ENCODE results near the gene DNAJC10.

The DNAJC10 gene

DNA sequence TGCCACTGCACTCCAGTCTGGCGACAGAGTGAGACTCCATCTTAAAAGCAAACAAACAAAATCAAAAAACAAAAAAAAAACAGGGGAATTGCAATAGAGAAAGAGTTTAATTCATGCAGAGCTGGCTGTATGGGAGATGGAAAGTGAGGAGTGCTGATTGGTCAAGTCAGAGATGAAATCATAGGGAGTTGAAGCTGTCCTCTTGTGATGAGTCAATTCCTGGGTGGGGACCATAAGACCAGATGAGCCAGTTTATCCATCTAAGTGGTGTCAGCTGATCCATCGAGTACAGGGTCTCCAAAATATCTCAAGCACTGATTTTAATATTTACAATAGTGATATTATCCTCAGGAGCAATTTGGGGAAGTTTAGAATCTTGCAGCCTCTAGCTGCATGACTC is 105.1 kb downstream of the DNAJC10 start:
- no peaks in the 10 kb centered on the region for H3K9me3 ChIP-seq (replicated peaks; ENCODE audit: insufficient read depth, low read length)

GRCh38 chr2:182822733-182823132 is 106.7 kb downstream of the DNAJC10 start:
- Histone ChIP-seq H3K9me3 (replicated peaks; ENCODE audit: insufficient read depth, low read length) (no peaks in the 10 kb centered on the region), H3K9ac (ENCODE audit: low read length) (no peak overlapping the region), H3K4me1 (ENCODE audit: low read length) (no peaks in the 10 kb centered on the region), H4K20me1 (ENCODE audit: insufficient read depth, low read length) (no peaks in the 10 kb centered on the region), H3K27ac (ENCODE audit: low read length) (no peak overlapping the region), H2AFZ (ENCODE audit: low read length) (no peak overlapping the region), H3K36me3 (replicated peaks; ENCODE audit: insufficient read depth, low read length) (no peaks in the 10 kb centered on the region), H3K27me3 (replicated peaks; ENCODE audit: insufficient read depth, low read length) (no peaks in the 10 kb centered on the region), H3K4me3 (ENCODE audit: low read length) (no peak overlapping the region), H3K9me2 (replicated peaks; ENCODE audit: insufficient read depth, low read length) (no peaks in the 10 kb centered on the region), H3K4me2 (ENCODE audit: low read depth, low read length) (no peak overlapping the region), H3K79me2 (ENCODE audit: low read length) (no peaks in the 10 kb centered on the region), H3F3A (ENCODE audit: insufficient read depth, low read length) (no peaks in the 10 kb centered on the region)
- no peak for TF ChIP-seq EZH2phosphoT487 (IDR thresholded peaks at IDR 0.05; ENCODE audit: low read length)
- TF ChIP-seq EZH2 (optimal IDR thresholded peaks at IDR 0.05; ENCODE audit: low read depth, low read length) = no peak
- TF ChIP-seq, protein P1, sequence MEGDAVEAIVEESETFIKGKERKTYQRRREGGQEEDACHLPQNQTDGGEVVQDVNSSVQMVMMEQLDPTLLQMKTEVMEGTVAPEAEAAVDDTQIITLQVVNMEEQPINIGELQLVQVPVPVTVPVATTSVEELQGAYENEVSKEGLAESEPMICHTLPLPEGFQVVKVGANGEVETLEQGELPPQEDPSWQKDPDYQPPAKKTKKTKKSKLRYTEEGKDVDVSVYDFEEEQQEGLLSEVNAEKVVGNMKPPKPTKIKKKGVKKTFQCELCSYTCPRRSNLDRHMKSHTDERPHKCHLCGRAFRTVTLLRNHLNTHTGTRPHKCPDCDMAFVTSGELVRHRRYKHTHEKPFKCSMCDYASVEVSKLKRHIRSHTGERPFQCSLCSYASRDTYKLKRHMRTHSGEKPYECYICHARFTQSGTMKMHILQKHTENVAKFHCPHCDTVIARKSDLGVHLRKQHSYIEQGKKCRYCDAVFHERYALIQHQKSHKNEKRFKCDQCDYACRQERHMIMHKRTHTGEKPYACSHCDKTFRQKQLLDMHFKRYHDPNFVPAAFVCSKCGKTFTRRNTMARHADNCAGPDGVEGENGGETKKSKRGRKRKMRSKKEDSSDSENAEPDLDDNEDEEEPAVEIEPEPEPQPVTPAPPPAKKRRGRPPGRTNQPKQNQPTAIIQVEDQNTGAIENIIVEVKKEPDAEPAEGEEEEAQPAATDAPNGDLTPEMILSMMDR (IDR thresholded peaks at IDR 0.05; ENCODE audit: low read length) = no peak
- no peak for DNase-seq

More for the DNA sequence above, 105.1 kb downstream of the DNAJC10 start:
- no peaks in the 10 kb centered on the region for H4K20me1 ChIP-seq (ENCODE audit: insufficient read depth, low read length)
- H3K27me3 ChIP-seq (replicated peaks; ENCODE audit: insufficient read depth, low read length) = no peaks in the 10 kb centered on the region
- H2AFZ ChIP-seq (ENCODE audit: low read length) = no peak overlapping the region
- H3K4me1 ChIP-seq (ENCODE audit: low read length) = no peaks in the 10 kb centered on the region
- DNase-seq = no peak
- no peak overlapping the region for H3K27ac ChIP-seq (ENCODE audit: low read length)
- no peak overlapping the region for H3K4me2 ChIP-seq (ENCODE audit: low read depth, low read length)
- H3F3A ChIP-seq (ENCODE audit: insufficient read depth, low read length) = no peaks in the 10 kb centered on the region
- H3K79me2 ChIP-seq (ENCODE audit: low read length) = no peaks in the 10 kb centered on the region
- H3K9ac ChIP-seq (ENCODE audit: low read length) = no peak overlapping the region
- no peaks in the 10 kb centered on the region for H3K36me3 ChIP-seq (replicated peaks; ENCODE audit: insufficient read depth, low read length)
- H3K4me3 ChIP-seq (ENCODE audit: low read length) = no peak overlapping the region
- TF ChIP-seq EZH2 (optimal IDR thresholded peaks at IDR 0.05; ENCODE audit: low read depth, low read length) (no peak), EZH2phosphoT487 (IDR thresholded peaks at IDR 0.05; ENCODE audit: low read length) (no peak)
- TF ChIP-seq, protein P1 (IDR thresholded peaks at IDR 0.05; ENCODE audit: low read length) = no peak
- no peaks in the 10 kb centered on the region for H3K9me2 ChIP-seq (replicated peaks; ENCODE audit: insufficient read depth, low read length)

GRCh38 chr2:182824056-182824766 is 108.2 kb downstream of the DNAJC10 start:
- no peak overlapping the region for H2AFZ ChIP-seq (ENCODE audit: low read length)
- H3K4me2 ChIP-seq (ENCODE audit: low read depth, low read length) = no peak overlapping the region
- TF ChIP-seq EZH2phosphoT487 (IDR thresholded peaks at IDR 0.05; ENCODE audit: low read length) (no peak), EZH2 (optimal IDR thresholded peaks at IDR 0.05; ENCODE audit: low read depth, low read length) (no peak)
- TF ChIP-seq, protein P1 (IDR thresholded peaks at IDR 0.05; ENCODE audit: low read length) = no peak
- DNase-seq = no peak
- no peaks in the 10 kb centered on the region for H4K20me1 ChIP-seq (ENCODE audit: insufficient read depth, low read length)
- H3K27ac ChIP-seq (ENCODE audit: low read length) = no peak overlapping the region
- no peaks in the 10 kb centered on the region for H3K79me2 ChIP-seq (ENCODE audit: low read length)
- H3F3A ChIP-seq (ENCODE audit: insufficient read depth, low read length) = no peaks in the 10 kb centered on the region
- no peaks in the 10 kb centered on the region for H3K36me3 ChIP-seq (replicated peaks; ENCODE audit: insufficient read depth, low read length)
- no peak overlapping the region for H3K9ac ChIP-seq (ENCODE audit: low read length)
- H3K4me3 ChIP-seq (ENCODE audit: low read length) = no peak overlapping the region
- H3K4me1 ChIP-seq (ENCODE audit: low read length) = no peaks in the 10 kb centered on the region
- no peaks in the 10 kb centered on the region for H3K27me3 ChIP-seq (replicated peaks; ENCODE audit: insufficient read depth, low read length)
- H3K9me3 ChIP-seq (replicated peaks; ENCODE audit: insufficient read depth, low read length) = no peaks in the 10 kb centered on the region
- no peaks in the 10 kb centered on the region for H3K9me2 ChIP-seq (replicated peaks; ENCODE audit: insufficient read depth, low read length)
